ENCODE results near the gene ENOX1.

GRCh38 chr13:43307221-43307920 is 479.4 kb downstream of the ENOX1 start:
- TF ChIP-seq ZFX (IDR thresholded peaks at IDR 0.05) (no peak), CTCF (conservative IDR thresholded peaks at IDR 0.05) (no peak)

Data from C4-2B (cell line).